Posterior vena cava (tissue), 2 donors: ENCODE data around the gene DOC2A. TPM values are rescaled to one million over a fixed set of nuclear protein-coding genes. Genes with fewer than 3 reads are reported as not detected.
A peak's percentile ranks its signal among the peaks of the same experiment; 100 is the strongest.
"Not testable (repeated sequence)": the region's sequence is repeated elsewhere in the genome, so short reads cannot be mapped to it uniquely, and the experiment has no call there.

Experiments
- DNase-seq: peaks from one replicate; pipeline ENCODE4 v3.0.0-alpha.2; 2020; ENCODE audit warnings: low spot score
- intact Hi-C, 2 donors: fragments of 100-400 bp; cut with DNase I; formaldehyde crosslinking; loops; one replicate each; pipeline versions ENCODE4 v1.14.1 to v1.14.2; 2022 to 2023
- long read RNA-seq, 2 donors: library from polyadenylated mRNA; unstranded; transcript quantifications; one replicate each; pipeline ENCODE4 v2.0.0, GENCODE V29; 2020 to 2021
- total RNA-seq, 2 donors: library from RNA; stranded (reverse); fragmentation: NEBNext Ultra II Directional; extraction: Animal tissue kit (Norgen Biotek cat#: 25700); gene quantifications; one replicate each; pipeline ENCODE4 v1.2.1, GENCODE V29; 2021
- donor health status: DM: yes; HTN: yes; CAD: no.
- donor health status: DM: yes; HTN: yes; CAD: no.

The DOC2A gene
- under 1 TPM; 0.28 to 0.33 TPM for total RNA-seq
- long read RNA-seq, donor 1 = 0 reads
- long read RNA-seq, donor 2 = 0 reads

GRCh38 chr16:30010844-30011713 is at the start of gene DOC2A:
DOC2A (minus strand) TSS chr16:30011027; CDS start chr16:30010222, 805 bp downstream.
- intact Hi-C loops = no loop called here
- DNase-seq = no peak

- no peak for DNase-seq
- intact Hi-C loops = no loop called here
Measured at GRCh38 chr16:30060346-30060745, 49.5 kb upstream of the DOC2A start.

GRCh38 chr16:30054959-30055553 is 44.2 kb upstream of the DOC2A start:
- intact Hi-C loops = no loop called here
- no peak for DNase-seq

GRCh38 chr16:30054451-30054850 is 43.6 kb upstream of the DOC2A start:
- no peak for DNase-seq
- intact Hi-C loops = no loop called here

GRCh38 chr16:30053376-30054015 is 42.7 kb upstream of the DOC2A start:
- intact Hi-C loops = no loop called here
- no peak for DNase-seq

- intact Hi-C loops = no loop called here
- DNase-seq = peak; percentile 99
Measured at GRCh38 chr16:30052671-30053372, 42.0 kb upstream of the DOC2A start.

GRCh38 chr16:30051518-30051917 is 40.7 kb upstream of the DOC2A start:
- intact Hi-C loops = no loop called here
- DNase-seq = no peak

GRCh38 chr16:30049871-30050270 is 39.0 kb upstream of the DOC2A start:
- intact Hi-C loops = no loop called here
- DNase-seq = peak; percentile 67

GRCh38 chr16:30046588-30046987 is 35.8 kb upstream of the DOC2A start:
- intact Hi-C loops = no loop called here
- DNase-seq = no peak

GRCh38 chr16:30046178-30046577 is 35.4 kb upstream of the DOC2A start:
- DNase-seq = no peak
- intact Hi-C loops = no loop called here

GRCh38 chr16:30041841-30042240 is 31.0 kb upstream of the DOC2A start:
- intact Hi-C loops = no loop called here
- no peak for DNase-seq

- DNase-seq, intact Hi-C loops: not testable (repeated sequence)
Measured at GRCh38 chr16:30040690-30041089, 29.9 kb upstream of the DOC2A start.

GRCh38 chr16:30040221-30040620 is 29.4 kb upstream of the DOC2A start:
- intact Hi-C loops = no loop called here

GRCh38 chr16:30033270-30033669 is 22.4 kb upstream of the DOC2A start:
- intact Hi-C loops = no loop called here
- no peak for DNase-seq

More at GRCh38 chr16:30040221-30040620, 29.4 kb upstream of the DOC2A start:
- DNase-seq = no peak

GRCh38 chr16:30032083-30032819 is 21.4 kb upstream of the DOC2A start:
- DNase-seq = no peak
- intact Hi-C loops = no loop called here

- intact Hi-C loops = no loop called here
- no peak for DNase-seq
Measured at GRCh38 chr16:30031477-30031918, 20.7 kb upstream of the DOC2A start.

- intact Hi-C loops = no loop called here
- no peak for DNase-seq
Measured at GRCh38 chr16:30030841-30031413, 20.1 kb upstream of the DOC2A start, which contains the start of gene TLCD3B. TLCD3B (minus strand) TSS chr16:30031271; CDS start chr16:30030527, 744 bp downstream.

GRCh38 chr16:30030011-30030685 is 19.3 kb upstream of the DOC2A start:
- DNase-seq = no peak
- intact Hi-C loops = no loop called here
